MM.1S (cell line): Measurements from ENCODE around the gene ZEB2.

Source experiments
- DNase-seq: peaks from one replicate; pipeline ENCODE4 v3.0.0-alpha.2; 2015
- H2AFZ ChIP-seq: fragments of 300-600 bp; sonication (generic); 2 replicates; pipeline ENCODE4 v1.6.0; 2016; ENCODE audit warnings: antibody characterized with exemption, low read length
- H3F3A ChIP-seq: fragments of 300-600 bp; sonication (generic); 2 replicates; pipeline ENCODE4 v1.6.1; 2016; ENCODE audit warnings: mild to moderate bottlenecking, antibody characterized with exemption, low read length, moderate library complexity, mixed read lengths; ENCODE audit not compliant: insufficient read depth
- H3K27ac ChIP-seq: fragments of 300-600 bp; sonication (generic); 2 replicates; pipeline ENCODE4 v1.5.1; 2016; ENCODE audit warnings: mild to moderate bottlenecking, low read length
- H3K27me3 ChIP-seq: fragments of 300-600 bp; sonication (generic); replicated peaks from 2 replicates; pipeline ENCODE4 v1.6.0; 2016; ENCODE audit warnings: low read length; ENCODE audit not compliant: insufficient read depth
- H3K36me3 ChIP-seq: fragments of 300-600 bp; sonication (generic); replicated peaks from 2 replicates; pipeline ENCODE4 v1.6.1; 2016; ENCODE audit warnings: mild to moderate bottlenecking, low read length, mixed read lengths; ENCODE audit not compliant: insufficient read depth
- H3K4me1 ChIP-seq: fragments of 300-600 bp; sonication (generic); 2 replicates; pipeline ENCODE4 v1.6.1; 2016; ENCODE audit warnings: low read length, mixed read lengths
- H3K4me2 ChIP-seq: fragments of 300-600 bp; sonication (generic); 2 replicates; pipeline ENCODE4 v1.6.0; 2016; ENCODE audit warnings: low read depth, low read length
- H3K4me3 ChIP-seq: fragments of 300-600 bp; sonication (generic); 2 replicates; pipeline ENCODE4 v1.5.1; 2016; ENCODE audit warnings: low read length, mixed read lengths
- H3K79me2 ChIP-seq: fragments of 300-600 bp; sonication (generic); 2 replicates; pipeline ENCODE4 v1.6.1; 2016; ENCODE audit warnings: mixed run types, low read length, mixed read lengths
- H3K9ac ChIP-seq: fragments of 300-600 bp; sonication (generic); 2 replicates; pipeline ENCODE4 v1.6.1; 2016; ENCODE audit warnings: low read length, mixed read lengths
- H3K9me2 ChIP-seq: fragments of 300-600 bp; sonication (generic); replicated peaks from 2 replicates; pipeline ENCODE4 v1.6.1; 2016; ENCODE audit warnings: mild to moderate bottlenecking, low read length, mixed read lengths; ENCODE audit not compliant: insufficient read depth
- H3K9me3 ChIP-seq: fragments of 300-600 bp; sonication (generic); replicated peaks from 2 replicates; pipeline ENCODE4 v1.6.1; 2016; ENCODE audit warnings: mild to moderate bottlenecking, low read length, mixed read lengths; ENCODE audit not compliant: insufficient read depth
- H4K20me1 ChIP-seq: fragments of 300-600 bp; sonication (generic); 2 replicates; pipeline ENCODE4 v1.6.1; 2016; ENCODE audit warnings: mild to moderate bottlenecking, low read length, moderate library complexity, mixed read lengths; ENCODE audit not compliant: insufficient read depth
- EZH2 ChIP-seq: fragments of 300-600 bp; sonication (generic); optimal IDR thresholded peaks from 2 replicates; pipeline ENCODE3; 2017; ENCODE audit warnings: low read depth, mild to moderate bottlenecking, antibody characterized with exemption, low read length, mixed read lengths
- EZH2phosphoT487 ChIP-seq: fragments of 300-600 bp; sonication (generic); IDR thresholded peaks from 2 replicates; pipeline ENCODE4 v1.6.1; 2018; ENCODE audit warnings: antibody characterized with exemption, low read length
- TF ChIP-seq, protein P1 (sequence below): fragments of 300-600 bp; sonication (generic); IDR thresholded peaks from 2 replicates; pipeline ENCODE4 v1.5.1; 2016; ENCODE audit warnings: antibody characterized with exemption, low read length, mixed read lengths

ZEB2 gene

DNA sequence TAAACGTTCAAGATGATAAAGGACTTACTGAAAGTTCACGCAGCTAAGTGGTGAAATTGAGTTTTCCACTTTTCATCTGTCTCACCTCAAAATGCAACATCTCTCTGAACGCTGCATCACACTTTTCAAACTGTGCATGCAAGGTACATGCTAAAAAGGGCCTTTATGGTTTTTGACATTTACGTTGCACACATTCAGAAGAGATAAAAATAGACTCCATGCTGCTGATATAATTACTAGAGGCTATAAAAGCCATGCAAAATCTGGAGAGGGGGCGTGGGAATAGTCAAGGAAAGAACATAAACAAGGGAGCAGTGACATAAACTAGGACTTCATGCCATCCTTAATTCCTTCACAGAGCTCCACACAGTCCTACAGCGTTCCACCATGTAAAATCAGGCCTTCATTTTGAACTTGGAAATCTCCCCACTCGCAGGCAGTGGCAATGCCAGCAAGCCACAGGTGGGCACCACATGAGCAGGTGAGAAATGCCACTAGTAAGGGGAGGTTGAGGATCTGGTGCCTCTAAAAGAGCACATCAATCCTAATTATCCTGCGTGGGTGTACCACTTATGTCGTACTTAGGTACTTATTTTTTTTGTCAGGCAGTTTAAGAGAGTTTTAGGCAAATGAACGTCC, 71.4 kb downstream of the ZEB2 start:
- no peak overlapping the region for H3K4me2 ChIP-seq
- H3K9me3 ChIP-seq, result no peaks in the 10 kb centered on the region
- no peak overlapping the region for H2AFZ ChIP-seq
- TF ChIP-seq, protein P1, sequence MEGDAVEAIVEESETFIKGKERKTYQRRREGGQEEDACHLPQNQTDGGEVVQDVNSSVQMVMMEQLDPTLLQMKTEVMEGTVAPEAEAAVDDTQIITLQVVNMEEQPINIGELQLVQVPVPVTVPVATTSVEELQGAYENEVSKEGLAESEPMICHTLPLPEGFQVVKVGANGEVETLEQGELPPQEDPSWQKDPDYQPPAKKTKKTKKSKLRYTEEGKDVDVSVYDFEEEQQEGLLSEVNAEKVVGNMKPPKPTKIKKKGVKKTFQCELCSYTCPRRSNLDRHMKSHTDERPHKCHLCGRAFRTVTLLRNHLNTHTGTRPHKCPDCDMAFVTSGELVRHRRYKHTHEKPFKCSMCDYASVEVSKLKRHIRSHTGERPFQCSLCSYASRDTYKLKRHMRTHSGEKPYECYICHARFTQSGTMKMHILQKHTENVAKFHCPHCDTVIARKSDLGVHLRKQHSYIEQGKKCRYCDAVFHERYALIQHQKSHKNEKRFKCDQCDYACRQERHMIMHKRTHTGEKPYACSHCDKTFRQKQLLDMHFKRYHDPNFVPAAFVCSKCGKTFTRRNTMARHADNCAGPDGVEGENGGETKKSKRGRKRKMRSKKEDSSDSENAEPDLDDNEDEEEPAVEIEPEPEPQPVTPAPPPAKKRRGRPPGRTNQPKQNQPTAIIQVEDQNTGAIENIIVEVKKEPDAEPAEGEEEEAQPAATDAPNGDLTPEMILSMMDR, result no peak
- TF ChIP-seq EZH2 (no peak), EZH2phosphoT487 (no peak)
- H4K20me1 ChIP-seq, result no peaks in the 10 kb centered on the region
- no peak overlapping the region for H3K9ac ChIP-seq
- H3K27me3 ChIP-seq, result no peaks in the 10 kb centered on the region
- H3K9me2 ChIP-seq, result no peaks in the 10 kb centered on the region
- H3K4me1 ChIP-seq, result no peaks in the 10 kb centered on the region
- no peak overlapping the region for H3K27ac ChIP-seq
- DNase-seq, result no peak
- H3K4me3 ChIP-seq, result no peak overlapping the region
- no peaks in the 10 kb centered on the region for H3F3A ChIP-seq
- H3K36me3 ChIP-seq, result no peaks in the 10 kb centered on the region
- H3K79me2 ChIP-seq, result no peaks in the 10 kb centered on the region

DNA sequence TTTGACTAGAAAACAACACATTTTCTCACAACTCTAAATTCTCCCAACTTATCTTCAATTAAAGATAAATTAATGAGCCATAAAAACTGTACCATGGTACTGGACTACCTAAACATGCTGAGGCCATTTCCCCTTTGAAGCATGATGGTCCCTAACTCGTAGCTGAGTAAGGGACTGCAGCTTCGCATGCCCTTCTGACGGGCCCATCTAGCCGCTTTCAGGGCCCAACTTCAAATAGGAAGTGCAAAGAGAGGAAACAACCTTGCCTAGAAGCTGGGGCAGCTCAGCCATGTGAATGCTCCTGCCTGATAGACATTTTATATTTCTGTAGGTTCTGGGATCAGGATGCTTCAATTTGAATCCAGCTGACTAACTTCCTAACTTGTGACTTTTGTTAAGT, 72.4 kb downstream of the ZEB2 start:
- H3K4me2 ChIP-seq, result no peak overlapping the region
- no peaks in the 10 kb centered on the region for H3K4me1 ChIP-seq
- no peak for DNase-seq
- no peak overlapping the region for H3K9ac ChIP-seq
- no peaks in the 10 kb centered on the region for H3K27me3 ChIP-seq
- TF ChIP-seq, protein P1, result no peak
- TF ChIP-seq EZH2, result no peak
- no peak for TF ChIP-seq EZH2phosphoT487
- no peak overlapping the region for H3K4me3 ChIP-seq
- no peak overlapping the region for H3K27ac ChIP-seq
- no peaks in the 10 kb centered on the region for H4K20me1 ChIP-seq
- no peaks in the 10 kb centered on the region for H3F3A ChIP-seq
- no peaks in the 10 kb centered on the region for H3K79me2 ChIP-seq
- no peaks in the 10 kb centered on the region for H3K9me3 ChIP-seq
- no peaks in the 10 kb centered on the region for H3K9me2 ChIP-seq
- no peaks in the 10 kb centered on the region for H3K36me3 ChIP-seq
- H2AFZ ChIP-seq, result no peak overlapping the region

DNA sequence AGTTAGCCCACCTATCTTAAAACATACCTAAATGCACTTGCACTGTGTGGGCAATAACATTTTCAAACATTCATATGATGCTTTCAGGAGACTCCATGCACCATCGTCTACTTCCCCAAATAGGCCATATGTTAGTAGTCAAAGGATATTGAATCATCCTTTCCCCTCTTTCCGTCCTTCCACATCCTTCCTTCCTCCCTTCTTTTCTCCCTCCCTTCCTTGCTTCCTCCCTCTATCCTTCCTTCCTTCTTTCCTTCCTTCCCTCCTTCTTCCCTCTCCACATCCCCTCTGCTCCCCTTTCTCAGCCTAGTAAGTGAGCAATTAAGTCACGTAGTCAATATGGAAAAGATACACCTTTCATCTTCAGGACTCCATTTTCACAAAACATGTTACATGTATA, 73.8 kb downstream of the ZEB2 start:
- H2AFZ ChIP-seq, result no peak overlapping the region

More for the DNA sequence above, 73.8 kb downstream of the ZEB2 start:
- Histone ChIP-seq H3K27ac (no peak overlapping the region), H3F3A (no peaks in the 10 kb centered on the region), H3K4me3 (no peak overlapping the region), H3K9me3 (no peaks in the 10 kb centered on the region), H3K9me2 (no peaks in the 10 kb centered on the region), H3K9ac (no peak overlapping the region), H3K4me2 (no peak overlapping the region), H3K4me1 (no peaks in the 10 kb centered on the region), H3K79me2 (no peaks in the 10 kb centered on the region), H3K27me3 (no peaks in the 10 kb centered on the region), H3K36me3 (no peaks in the 10 kb centered on the region), H4K20me1 (no peaks in the 10 kb centered on the region)
- DNase-seq, result no peak
- TF ChIP-seq EZH2, result no peak
- TF ChIP-seq, protein P1, result no peak
- TF ChIP-seq EZH2phosphoT487, result no peak
